Measurements from ENCODE around the gene ICOS.

- TF ChIP-seq CTCF (IDR thresholded peaks at IDR 0.05) = no peak
- TF ChIP-seq POLR2A (IDR thresholded peaks at IDR 0.05) = no peak
Measured at GRCh38 chr2:203948733-203949132, 12.2 kb downstream of the ICOS start.

Data from uterus (tissue), 2 donors.